Non-pigmented ciliary epithelial cell (primary cell): ENCODE measurements around the gene RPGRIP1L.
A peak's percentile ranks its signal among the peaks of the same experiment; 100 is the strongest.

Experiments used
- DNase-seq: peaks from one replicate; pipeline ENCODE4 v3.0.0-alpha.2; 2010; ENCODE audit warnings: low read depth

RPGRIP1L gene

GRCh38 chr16:53600616-53601015 is 103.0 kb downstream of the RPGRIP1L start:
- no peak for DNase-seq

- DNase-seq, result no peak
Observed at GRCh38 chr16:53600126-53600525, 103.5 kb downstream of the RPGRIP1L start.

- no peak for DNase-seq
Observed at GRCh38 chr16:53599548-53599947, 104.1 kb downstream of the RPGRIP1L start.

GRCh38 chr16:53598511-53599275 is 105.0 kb downstream of the RPGRIP1L start:
- DNase-seq, result no peak

- no peak for DNase-seq
Observed at GRCh38 chr16:53597776-53598175, 105.9 kb downstream of the RPGRIP1L start.

GRCh38 chr16:53588081-53588648 is 115.5 kb downstream of the RPGRIP1L start:
- no peak for DNase-seq

- no peak for DNase-seq
Observed at GRCh38 chr16:53583401-53583800, 120.3 kb downstream of the RPGRIP1L start.

- no peak for DNase-seq
Observed at GRCh38 chr16:53581784-53582183, 121.9 kb downstream of the RPGRIP1L start.

- DNase-seq, result no peak
Observed at GRCh38 chr16:53580038-53580802, 123.4 kb downstream of the RPGRIP1L start.

GRCh38 chr16:53576904-53577303 is 126.8 kb downstream of the RPGRIP1L start:
- no peak for DNase-seq

GRCh38 chr16:53576210-53576609 is 127.4 kb downstream of the RPGRIP1L start:
- DNase-seq, result no peak

- no peak for DNase-seq
Observed at GRCh38 chr16:53571763-53572162, 131.9 kb downstream of the RPGRIP1L start.

- no peak for DNase-seq
Observed at GRCh38 chr16:53566552-53567245, 137.0 kb downstream of the RPGRIP1L start.

- no peak for DNase-seq
Observed at GRCh38 chr16:53565296-53565863, 138.3 kb downstream of the RPGRIP1L start.

- DNase-seq, result no peak
Observed at GRCh38 chr16:53563426-53563825, 140.2 kb downstream of the RPGRIP1L start.

- no peak for DNase-seq
Observed at GRCh38 chr16:53561101-53561888, 142.4 kb downstream of the RPGRIP1L start.

GRCh38 chr16:53559270-53559951 is 144.2 kb downstream of the RPGRIP1L start:
- DNase-seq, result no peak

GRCh38 chr16:53558710-53559109 is 144.9 kb downstream of the RPGRIP1L start:
- DNase-seq, result no peak

GRCh38 chr16:53556521-53556920 is 147.1 kb downstream of the RPGRIP1L start:
- DNase-seq, result no peak

- DNase-seq, result peak; percentile 48
Observed at GRCh38 chr16:53549970-53550690, 153.5 kb downstream of the RPGRIP1L start.
